Activated CD4-positive, alpha-beta T cell treated with anti-CD3 and anti-CD28 coated beads for 48 hours (primary cell): Measurements from ENCODE around the gene RAC3.
A peak's percentile ranks its signal among the peaks of the same experiment; 100 is the strongest.

ENCODE experiments used
- DNase-seq: peaks from one replicate; pipeline ENCODE4 v3.0.0-alpha.2; 2020

The RAC3 gene

DNA sequence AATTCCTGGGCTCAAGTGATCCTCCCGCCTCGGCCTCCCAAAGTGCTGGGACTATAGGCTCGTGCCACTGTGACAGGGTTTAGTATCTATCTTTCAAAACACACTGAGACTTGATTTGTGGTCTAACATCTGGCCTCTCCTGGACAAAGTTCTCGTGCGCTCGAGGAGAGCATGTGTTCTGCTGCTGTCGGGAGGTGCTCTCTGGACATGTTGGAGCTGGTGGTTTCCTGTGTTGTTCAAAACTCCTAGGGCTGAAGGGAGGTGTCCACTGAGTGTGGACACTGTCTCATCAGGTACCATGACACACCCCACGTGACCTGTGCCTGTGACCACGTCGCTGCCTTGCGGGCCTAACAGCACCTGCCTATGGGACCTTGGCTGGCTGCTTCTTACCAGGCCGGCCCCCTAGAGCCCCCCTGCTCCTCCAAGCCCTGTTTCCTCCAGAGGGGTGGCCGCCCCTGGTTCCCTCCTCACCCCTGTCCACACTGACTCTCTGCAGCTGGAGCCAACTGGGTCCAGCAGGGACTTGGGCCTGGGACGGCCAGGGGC lies 14.5 kb downstream of the RAC3 start:
- no peak for DNase-seq

DNA sequence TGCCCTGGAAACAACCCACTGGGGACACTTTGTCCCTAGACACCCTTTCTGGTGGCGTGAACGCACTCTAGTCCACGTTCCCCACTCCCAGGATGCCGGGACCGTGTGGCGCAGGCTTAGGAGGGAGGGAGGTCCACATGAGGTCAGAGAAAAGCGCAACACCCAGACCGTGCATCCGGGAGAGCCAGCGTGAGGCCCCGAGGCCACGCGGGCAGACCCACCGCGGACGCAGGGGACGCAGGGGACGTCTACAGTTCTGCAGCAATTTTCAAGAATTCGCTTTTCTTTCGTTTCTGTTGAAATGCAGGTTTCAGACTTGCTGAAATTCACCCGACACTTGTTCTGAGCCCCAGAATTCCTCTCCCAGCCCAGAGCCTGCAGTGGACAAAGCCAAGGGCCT lies 15.4 kb downstream of the RAC3 start:
- DNase-seq: no peak

GRCh38 chr17:82047379-82047778 lies 15.9 kb downstream of the RAC3 start:
- no peak for DNase-seq

- DNase-seq: no peak
These were observed 16.6 kb downstream of the RAC3 start for GRCh38 chr17:82047914-82048570.

GRCh38 chr17:82048571-82048971 lies 17.1 kb downstream of the RAC3 start:
- no peak for DNase-seq

- no peak for DNase-seq
These were observed 17.6 kb downstream of the RAC3 start for GRCh38 chr17:82049106-82049505.

DNA sequence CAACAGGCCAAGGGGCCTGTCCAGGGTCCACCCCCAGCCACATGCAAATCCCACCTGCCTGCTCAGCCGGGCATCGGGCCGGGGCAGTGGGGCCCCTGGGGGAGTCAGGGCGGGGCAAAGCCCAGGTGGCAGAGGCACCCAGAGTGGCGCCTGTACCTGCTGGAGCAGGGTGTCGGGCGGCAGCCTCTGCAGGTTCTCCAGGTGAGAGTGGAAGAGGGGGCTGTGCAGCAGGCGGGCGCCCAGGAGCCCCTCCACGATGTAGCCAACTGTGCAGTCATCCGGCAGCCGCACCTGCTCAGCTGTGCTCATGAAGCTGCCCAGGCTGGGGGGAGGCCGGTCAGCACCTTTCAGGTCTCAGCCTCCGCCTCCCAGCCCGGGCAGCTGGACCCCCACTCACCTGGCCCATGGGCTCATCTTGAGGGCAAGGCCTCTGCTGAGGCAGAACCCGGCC lies 18.1 kb downstream of the RAC3 start:
- no peak for DNase-seq

GRCh38 chr17:82050152-82050760 lies 18.8 kb downstream of the RAC3 start:
- no peak for DNase-seq

DNA sequence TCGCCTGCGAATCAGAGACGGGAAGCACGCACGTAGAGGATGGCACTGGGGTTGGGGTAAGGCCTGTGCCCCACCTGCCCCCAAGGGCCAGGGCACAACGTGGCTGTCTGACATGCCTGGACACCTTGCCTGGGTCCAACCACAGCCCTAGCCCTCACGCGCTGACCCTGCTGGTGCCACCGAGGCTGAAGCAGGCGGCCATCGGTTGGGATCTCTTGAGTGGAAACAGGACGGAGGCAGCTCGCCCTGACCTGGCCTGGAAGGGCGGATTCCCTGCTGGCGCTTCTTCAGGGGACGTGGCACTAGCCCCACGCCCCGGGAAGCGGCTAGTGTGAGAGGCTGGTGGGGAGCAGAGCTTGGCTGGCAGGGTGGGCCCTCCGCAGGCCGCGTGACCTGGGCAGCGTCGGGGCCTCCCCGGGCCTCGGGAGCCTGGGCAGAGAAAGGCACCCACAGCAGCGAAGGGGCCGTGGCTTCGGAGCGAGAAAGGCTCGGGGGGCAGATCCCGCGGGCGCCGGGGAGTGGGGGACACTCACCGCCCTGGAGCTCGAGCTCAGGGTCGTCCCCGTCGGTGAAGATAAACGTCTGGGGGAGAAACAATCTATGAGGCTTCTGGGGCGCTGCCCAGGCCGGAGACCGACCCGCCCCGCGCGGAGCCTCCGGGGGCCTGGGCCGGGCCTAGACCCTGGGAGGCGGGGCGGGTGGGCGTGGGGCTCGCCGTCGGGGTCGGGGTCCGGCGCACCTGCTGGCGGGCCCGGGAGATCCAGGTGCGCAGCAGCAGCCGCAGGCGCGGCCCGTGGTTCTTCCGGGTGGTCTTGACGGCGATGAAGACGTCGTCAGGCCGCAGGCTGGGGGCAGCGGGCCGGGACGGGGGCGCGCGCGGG lies 19.5 kb downstream of the RAC3 start:
- DNase-seq: no peak

DNA sequence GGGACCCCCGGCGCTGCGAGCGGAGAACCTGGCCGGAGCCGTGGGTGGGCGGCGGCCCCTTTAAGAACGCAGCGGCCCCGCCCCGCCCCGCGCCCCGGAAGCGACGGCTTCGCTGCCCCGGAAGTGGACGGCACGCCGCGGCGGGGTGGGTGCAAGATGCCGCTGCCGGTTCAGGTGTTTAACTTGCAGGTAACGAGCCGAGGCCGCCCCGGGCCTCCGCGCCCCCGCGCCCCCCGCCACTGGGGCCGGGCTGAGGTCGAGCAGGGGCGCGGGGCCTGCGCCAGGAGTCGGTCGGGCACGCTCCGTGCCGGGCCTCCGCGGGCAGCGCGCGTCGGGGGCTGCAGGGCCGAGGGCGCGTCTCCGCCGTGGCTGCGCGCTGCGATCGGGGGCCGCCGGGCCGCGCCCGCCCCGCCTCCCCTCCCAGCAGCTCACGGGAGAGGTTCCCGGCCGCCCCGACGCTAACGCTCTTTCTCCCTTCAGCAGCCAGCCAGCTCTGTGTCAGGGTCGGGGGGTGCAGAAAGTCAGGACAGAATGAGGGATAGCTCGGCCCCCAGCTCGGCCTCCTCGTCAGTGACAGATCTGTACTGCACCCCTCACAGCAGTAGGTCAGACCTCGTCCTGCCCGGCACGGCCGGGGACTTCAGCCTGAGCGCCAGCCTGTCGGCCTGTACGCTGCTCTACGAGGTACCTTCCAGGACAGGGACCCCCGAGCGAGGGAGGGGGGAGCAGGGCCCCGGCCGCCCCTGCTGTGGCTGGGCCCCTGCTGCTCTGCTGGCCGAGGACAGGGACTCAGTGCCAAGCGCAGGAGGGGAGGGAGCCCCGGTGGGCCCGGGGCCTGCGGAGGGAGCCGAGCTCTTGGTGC lies 20.5 kb downstream of the RAC3 start, which contains the start of the genes GPS1 and RFNG:
Gene GPS1 (plus strand): TSS at position 123 of the 862 bp plus-strand sequence. CDS start 34 bp downstream, at position 157.
Gene RFNG (minus strand): TSS at position 36 of the 862 bp plus-strand sequence. CDS start 45 bp downstream, outside the sequence.
- DNase-seq: peak; percentile 87

DNA sequence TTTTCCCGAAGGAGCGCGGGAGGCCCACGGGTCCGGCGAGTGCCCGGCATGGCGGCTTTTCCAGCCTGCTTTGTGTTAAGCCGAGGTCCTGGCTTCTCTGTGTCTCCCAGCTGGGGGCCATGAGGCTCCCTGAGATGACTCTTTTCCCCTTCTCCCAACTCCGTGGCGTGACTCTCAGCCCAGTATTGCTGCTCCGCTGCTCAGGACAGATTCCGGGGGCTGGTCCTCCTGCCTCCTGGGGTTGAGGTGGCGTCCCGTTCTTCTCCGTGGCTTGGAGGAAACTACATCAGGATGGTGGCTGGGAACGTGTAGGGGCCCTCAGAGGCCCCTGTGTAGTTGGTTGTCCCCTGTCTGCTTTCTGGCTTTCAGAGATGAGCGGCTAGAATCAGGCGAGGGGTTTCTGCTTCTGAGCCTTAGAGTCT lies 21.2 kb downstream of the RAC3 start:
- DNase-seq: no peak

- no peak for DNase-seq
These were observed 21.7 kb downstream of the RAC3 start for GRCh38 chr17:82053130-82053529.

GRCh38 chr17:82053556-82054263 lies 22.2 kb downstream of the RAC3 start:
- no peak for DNase-seq

DNA sequence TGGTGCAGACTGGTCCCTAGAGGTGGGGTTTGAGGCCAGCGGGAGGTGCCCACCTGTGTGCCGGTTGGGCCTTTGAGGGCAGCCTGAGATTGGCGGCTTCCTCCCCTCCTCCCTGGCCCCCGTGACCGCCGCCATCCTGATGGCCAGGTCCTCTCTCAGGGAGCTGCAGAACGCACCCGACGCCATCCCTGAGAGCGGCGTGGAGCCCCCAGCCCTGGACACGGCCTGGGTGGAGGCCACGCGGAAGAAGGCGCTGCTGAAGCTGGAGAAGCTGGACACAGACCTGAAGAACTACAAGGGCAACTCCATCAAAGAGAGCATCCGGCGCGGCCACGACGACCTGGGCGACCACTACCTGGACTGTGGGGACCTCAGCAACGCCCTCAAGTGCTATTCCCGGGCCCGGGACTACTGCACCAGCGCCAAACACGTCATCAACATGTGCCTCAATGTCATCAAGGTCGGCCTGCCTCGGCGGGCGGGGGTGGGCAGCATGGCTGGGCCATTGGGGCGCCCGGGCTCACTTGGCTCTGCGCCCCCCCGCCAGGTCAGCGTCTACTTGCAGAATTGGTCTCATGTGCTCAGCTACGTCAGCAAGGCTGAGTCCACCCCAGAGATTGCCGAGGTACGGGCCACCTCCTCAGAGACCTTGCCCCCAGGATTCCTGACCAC lies 23.0 kb downstream of the RAC3 start:
- DNase-seq: no peak

- DNase-seq: no peak
These were observed 23.8 kb downstream of the RAC3 start for GRCh38 chr17:82055023-82055964.

DNA sequence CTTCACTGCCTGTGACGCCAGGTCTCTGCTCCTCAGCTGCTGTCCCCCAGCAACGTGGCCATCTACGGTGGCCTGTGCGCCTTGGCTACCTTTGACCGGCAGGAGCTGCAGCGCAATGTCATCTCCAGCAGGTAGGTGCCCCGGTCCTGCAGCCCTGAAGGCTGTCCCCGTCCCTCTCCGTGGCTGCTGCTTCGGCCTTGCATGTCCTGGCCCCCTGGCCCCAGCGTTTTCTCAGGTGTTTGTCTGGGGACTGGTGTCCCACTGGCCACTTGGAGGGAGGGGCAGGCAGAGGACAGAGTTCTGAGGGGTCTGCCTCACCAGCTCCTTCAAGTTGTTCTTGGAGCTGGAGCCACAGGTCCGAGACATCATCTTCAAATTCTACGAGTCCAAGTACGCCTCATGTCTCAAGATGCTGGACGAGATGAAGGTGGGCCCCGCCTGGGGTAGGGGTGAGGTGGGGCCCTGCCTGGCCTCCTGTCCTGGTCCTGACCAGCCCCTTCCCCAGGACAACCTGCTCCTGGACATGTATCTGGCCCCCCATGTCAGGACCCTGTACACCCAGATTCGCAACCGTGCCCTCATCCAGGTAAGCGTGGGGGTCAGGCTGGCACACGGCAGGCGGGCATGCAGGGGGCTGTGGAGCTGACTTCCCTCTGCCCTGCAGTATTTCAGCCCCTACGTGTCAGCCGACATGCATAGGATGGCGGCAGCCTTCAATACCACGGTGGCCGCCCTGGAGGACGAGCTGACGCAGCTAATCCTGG lies 24.7 kb downstream of the RAC3 start:
- DNase-seq: no peak

DNA sequence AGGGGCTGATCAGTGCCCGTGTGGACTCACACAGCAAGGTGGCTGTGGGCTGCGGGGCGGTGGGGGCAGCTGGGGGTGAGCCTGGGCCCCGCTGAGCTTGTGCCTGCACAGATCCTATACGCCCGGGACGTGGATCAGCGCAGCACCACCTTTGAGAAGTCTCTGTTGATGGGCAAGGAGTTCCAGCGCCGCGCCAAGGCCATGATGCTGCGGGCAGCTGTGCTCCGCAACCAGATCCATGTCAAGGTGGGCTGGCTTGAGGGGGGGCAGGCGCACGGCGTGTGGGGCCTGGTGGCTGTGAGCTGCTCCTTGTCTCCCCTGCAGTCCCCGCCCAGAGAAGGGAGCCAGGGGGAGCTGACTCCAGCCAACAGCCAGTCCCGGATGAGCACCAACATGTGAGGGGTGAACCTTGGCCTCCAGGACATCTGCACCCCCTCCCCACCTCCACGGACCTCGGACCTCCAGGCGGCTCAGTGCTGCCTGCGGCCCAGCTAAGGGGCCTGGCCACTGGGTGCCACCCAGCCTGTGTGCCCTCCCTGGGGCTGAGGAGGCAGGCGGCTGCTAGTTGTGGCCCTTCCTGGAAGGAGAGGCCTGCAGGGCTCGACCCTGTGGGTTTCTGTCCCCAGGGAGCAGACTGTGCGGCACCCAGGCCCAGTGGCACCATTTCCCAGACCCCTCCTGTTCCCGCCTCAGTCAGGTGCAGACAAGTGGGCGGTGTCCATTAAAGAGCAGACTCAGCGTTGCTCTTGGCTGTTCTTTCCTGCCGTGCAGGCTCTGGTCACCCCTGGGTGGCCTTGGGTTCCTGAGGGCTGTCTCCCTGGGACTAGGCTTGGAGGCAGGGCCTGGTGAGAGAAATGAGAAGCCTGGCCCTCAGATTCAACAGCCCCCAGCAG lies 25.5 kb downstream of the RAC3 start:
- DNase-seq: no peak
